Esophagus muscularis mucosa (tissue), 4 donors: Measurements from ENCODE around the gene SAMD14.

Experiments
- CTCF ChIP-seq, 3 experiments: fragments of 200-600 bp in 2 of 3; fragments of 450-650 bp in 1 of 3; sonication (generic) in 2 of 3; IDR thresholded peaks; one replicate each; pipeline ENCODE4 v1.5.1; 2017 to 2019; ENCODE audit warnings: antibody characterized with exemption in 3 of 3, mild to moderate bottlenecking in 2 of 3, moderate library complexity in 1 of 3
- EP300 ChIP-seq: sonication (generic); formaldehyde crosslinking; IDR thresholded peaks from one replicate; pipeline ENCODE4 v1.6.1; 2017; ENCODE audit warnings: antibody characterized with exemption
- POLR2A ChIP-seq: fragments of 450-650 bp; IDR thresholded peaks from one replicate; pipeline ENCODE4 v1.6.1; 2017; ENCODE audit warnings: antibody characterized with exemption, moderate library complexity, mild to moderate bottlenecking, low read depth

GRCh38 chr17:50129728-50130558 lies at the start of gene SAMD14:
- no peak for TF ChIP-seq CTCF (IDR thresholded peaks at IDR 0.05)
- TF ChIP-seq POLR2A: no peak
- no peak for TF ChIP-seq EP300
